Spleen (tissue), 7 donors: Measurements from ENCODE around the gene CLEC16A.

Experiments
- CTCF ChIP-seq, 11 experiments: fragments of 200-600 bp in 7 of 11; fragments of 450-650 bp in 4 of 11; sonication (generic) in 4 of 11; IDR thresholded peaks in 8 of 11; conservative IDR thresholded peaks in 3 of 11; 1 replicate in 7 of 11; 2 replicates in 4 of 11; pipeline versions ENCODE4 v1.4.0 to v1.8.0; 2016 to 2021; ENCODE audit warnings: antibody characterized with exemption in 11 of 11, inconsistent platforms in 4 of 11, mild to moderate bottlenecking in 1 of 11
- POLR2AphosphoS5 ChIP-seq, 3 donors: sonication (generic); formaldehyde crosslinking; IDR thresholded peaks; one replicate each; pipeline ENCODE4 v1.5.1; 2017; ENCODE audit warnings: antibody characterized with exemption in 3 of 3
- donor health status: DM: no; HTN: no; CAD: no; lungs with moderate emphysema.
- donor health status: DM: no; HTN: no; CAD: no.
- donor health status: DM: no; HTN: no; CAD: no.

- peak in 1 of 3 donors; percentile 25 for TF ChIP-seq POLR2AphosphoS5 (IDR thresholded peaks at IDR 0.05)
- TF ChIP-seq CTCF (IDR thresholded peaks at IDR 0.05 in 8 of 11, conservative IDR thresholded peaks at IDR 0.05 in 3 of 11), result no peak
These were observed 107.1 kb downstream of the CLEC16A start for GRCh38 chr16:11051430-11051829.
